ENCODE data around the gene COLQ. TPM values are rescaled to one million over a fixed set of nuclear protein-coding genes. Genes with fewer than 3 reads are reported as not detected.
A peak's percentile ranks its signal among the peaks of the same experiment; 100 is the strongest.
"Not testable (repeated sequence)": the region's sequence is repeated elsewhere in the genome, so short reads cannot be mapped to it uniquely, and the experiment has no call there.

COLQ gene
- total RNA-seq, 1 donor = 0.81 TPM

- DNase-seq (ENCODE audit: low read depth in 2 of 3, low spot score in 2 of 3) = no peak
These were observed 28.1 kb downstream of the COLQ start for GRCh38 chr3:15493436-15493835.

- no peak for DNase-seq (ENCODE audit: low read depth in 2 of 3, low spot score in 2 of 3)
These were observed 28.6 kb downstream of the COLQ start for GRCh38 chr3:15492847-15493360.

- no peak for DNase-seq (ENCODE audit: low read depth in 2 of 3, low spot score in 2 of 3)
These were observed 30.4 kb downstream of the COLQ start for GRCh38 chr3:15491143-15491542.

GRCh38 chr3:15490158-15490557 is 31.3 kb downstream of the COLQ start:
- no peak for DNase-seq (ENCODE audit: low read depth in 2 of 3, low spot score in 2 of 3)

- DNase-seq (ENCODE audit: low read depth in 2 of 3, low spot score in 2 of 3) = no peak
These were observed 33.5 kb downstream of the COLQ start for GRCh38 chr3:15488002-15488401.

- no peak for DNase-seq (ENCODE audit: low read depth in 2 of 3, low spot score in 2 of 3)
These were observed 34.5 kb downstream of the COLQ start for GRCh38 chr3:15486979-15487378.

- DNase-seq (ENCODE audit: low read depth in 2 of 3, low spot score in 2 of 3) = no peak
These were observed 35.5 kb downstream of the COLQ start for GRCh38 chr3:15486020-15486419.

- DNase-seq (ENCODE audit: low read depth in 2 of 3, low spot score in 2 of 3) = not testable (repeated sequence)
These were observed 37.0 kb downstream of the COLQ start for GRCh38 chr3:15484551-15484950.

GRCh38 chr3:15479400-15480224 is 41.9 kb downstream of the COLQ start:
- no peak for DNase-seq (ENCODE audit: low read depth in 2 of 3, low spot score in 2 of 3)

GRCh38 chr3:15478640-15478979 is 42.9 kb downstream of the COLQ start:
- no peak for DNase-seq (ENCODE audit: low read depth in 2 of 3, low spot score in 2 of 3)

- DNase-seq (ENCODE audit: low read depth in 2 of 3, low spot score in 2 of 3) = no peak
These were observed 43.4 kb downstream of the COLQ start for GRCh38 chr3:15477951-15478639.

- DNase-seq (ENCODE audit: low read depth in 2 of 3, low spot score in 2 of 3) = no peak
These were observed 45.1 kb downstream of the COLQ start for GRCh38 chr3:15476378-15476777.

- DNase-seq (ENCODE audit: low read depth in 2 of 3, low spot score in 2 of 3) = no peak
These were observed 46.3 kb downstream of the COLQ start for GRCh38 chr3:15475161-15475560.

GRCh38 chr3:15471861-15472260 is 49.6 kb downstream of the COLQ start:
- DNase-seq (ENCODE audit: low read depth in 2 of 3, low spot score in 2 of 3) = no peak

- DNase-seq (ENCODE audit: low read depth in 2 of 3, low spot score in 2 of 3) = no peak
These were observed 50.7 kb downstream of the COLQ start for GRCh38 chr3:15470849-15471248.

GRCh38 chr3:15470261-15470660 is 51.2 kb downstream of the COLQ start:
- DNase-seq (ENCODE audit: low read depth in 2 of 3, low spot score in 2 of 3) = no peak

GRCh38 chr3:15467227-15468181 is 54.0 kb downstream of the COLQ start:
- DNase-seq (ENCODE audit: low read depth in 2 of 3, low spot score in 2 of 3) = no peak

GRCh38 chr3:15465876-15466585 is 55.5 kb downstream of the COLQ start:
- DNase-seq (ENCODE audit: low read depth in 2 of 3, low spot score in 2 of 3) = no peak

- DNase-seq (ENCODE audit: low read depth in 2 of 3, low spot score in 2 of 3) = no peak
These were observed 59.1 kb downstream of the COLQ start for GRCh38 chr3:15462451-15462850.

- DNase-seq (ENCODE audit: low read depth in 2 of 3, low spot score in 2 of 3) = peak in 2 of 3 donors; percentile 61 to 93
These were observed 60.5 kb downstream of the COLQ start for GRCh38 chr3:15460891-15461531.

Measured in hematopoietic multipotent progenitor cell (in vitro differentiated cells).